Tibial nerve (tissue), 4 donors: ENCODE data around the gene KIAA1210.

ENCODE experiments used
- CTCF ChIP-seq, 5 experiments: fragments of 200-600 bp in 3 of 5; fragments of 450-650 bp in 2 of 5; sonication (generic) in 3 of 5; IDR thresholded peaks; one replicate each; pipeline ENCODE4 v1.5.1; 2016 to 2019; ENCODE audit warnings: antibody characterized with exemption in 5 of 5, mild to moderate bottlenecking in 3 of 5, moderate library complexity in 2 of 5
- EP300 ChIP-seq, 2 donors: sonication (generic); formaldehyde crosslinking; IDR thresholded peaks; one replicate each; pipeline ENCODE4 v1.6.1; 2017; ENCODE audit warnings: antibody characterized with exemption in 2 of 2, mild to moderate bottlenecking in 1 of 2
- POLR2A ChIP-seq, 2 donors: fragments of 450-650 bp; IDR thresholded peaks; one replicate each; pipeline ENCODE4 v1.6.1; 2017; ENCODE audit warnings: antibody characterized with exemption in 2 of 2, mild to moderate bottlenecking in 2 of 2, moderate library complexity in 2 of 2

- TF ChIP-seq CTCF (IDR thresholded peaks at IDR 0.05): no peak
- no peak for TF ChIP-seq POLR2A (IDR thresholded peaks at IDR 0.05)
- no peak for TF ChIP-seq EP300 (IDR thresholded peaks at IDR 0.05)
These were observed 85.6 kb downstream of the KIAA1210 start for GRCh38 chrX:119042040-119042439.
